Activated T-cell treated with anti-CD3 and anti-CD28 coated beads, Interleukin-2, amount 50 U/mL, for 4 hours (primary cell): ENCODE data around the gene DCPS. TPM values are rescaled to one million over a fixed set of nuclear protein-coding genes. Genes with fewer than 3 reads are reported as not detected.
A peak's percentile ranks its signal among the peaks of the same experiment; 100 is the strongest.
"Not testable (repeated sequence)": the region's sequence is repeated elsewhere in the genome, so short reads cannot be mapped to it uniquely, and the experiment has no call there.

ENCODE experiments used
- ATAC-seq, 2 donors: fragments of 200-7000 bp; cut with Tn5 transposase; one replicate each; pipeline ENCODE4 v1.10.0; 2021
- DNase-seq: peaks from one replicate; pipeline ENCODE4 v3.0.0-alpha.2; 2020
- H3K27me3 Mint-ChIP-seq: one replicate; pipeline ENCODE4 v1.8.0; 2021; ENCODE audit warnings: low read depth, mixed read lengths
- H3K36me3 Mint-ChIP-seq: one replicate; pipeline ENCODE4 v1.8.0; 2022; ENCODE audit warnings: mixed read lengths; ENCODE audit not compliant: insufficient read depth
- H3K4me1 Mint-ChIP-seq: one replicate; pipeline ENCODE4 v1.8.0; 2021; ENCODE audit warnings: low read depth, mixed read lengths
- H3K4me3 Mint-ChIP-seq: one replicate; pipeline ENCODE4 v1.8.0; 2021; ENCODE audit warnings: mild to moderate bottlenecking, moderate library complexity, mixed read lengths
- H3K9me3 Mint-ChIP-seq: one replicate; pipeline ENCODE4 v1.8.0; 2021; ENCODE audit warnings: mixed read lengths
- total RNA-seq, 3 donors: library from RNA; stranded (reverse); gene quantifications; one replicate each; pipeline ENCODE4 v1.2.1, GENCODE V29; 2021

Gene DCPS, protein sequence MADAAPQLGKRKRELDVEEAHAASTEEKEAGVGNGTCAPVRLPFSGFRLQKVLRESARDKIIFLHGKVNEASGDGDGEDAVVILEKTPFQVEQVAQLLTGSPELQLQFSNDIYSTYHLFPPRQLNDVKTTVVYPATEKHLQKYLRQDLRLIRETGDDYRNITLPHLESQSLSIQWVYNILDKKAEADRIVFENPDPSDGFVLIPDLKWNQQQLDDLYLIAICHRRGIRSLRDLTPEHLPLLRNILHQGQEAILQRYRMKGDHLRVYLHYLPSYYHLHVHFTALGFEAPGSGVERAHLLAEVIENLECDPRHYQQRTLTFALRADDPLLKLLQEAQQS
- 10 to 100 TPM; 31.4 to 37.6 (median 37.5) TPM for total RNA-seq

DNA sequence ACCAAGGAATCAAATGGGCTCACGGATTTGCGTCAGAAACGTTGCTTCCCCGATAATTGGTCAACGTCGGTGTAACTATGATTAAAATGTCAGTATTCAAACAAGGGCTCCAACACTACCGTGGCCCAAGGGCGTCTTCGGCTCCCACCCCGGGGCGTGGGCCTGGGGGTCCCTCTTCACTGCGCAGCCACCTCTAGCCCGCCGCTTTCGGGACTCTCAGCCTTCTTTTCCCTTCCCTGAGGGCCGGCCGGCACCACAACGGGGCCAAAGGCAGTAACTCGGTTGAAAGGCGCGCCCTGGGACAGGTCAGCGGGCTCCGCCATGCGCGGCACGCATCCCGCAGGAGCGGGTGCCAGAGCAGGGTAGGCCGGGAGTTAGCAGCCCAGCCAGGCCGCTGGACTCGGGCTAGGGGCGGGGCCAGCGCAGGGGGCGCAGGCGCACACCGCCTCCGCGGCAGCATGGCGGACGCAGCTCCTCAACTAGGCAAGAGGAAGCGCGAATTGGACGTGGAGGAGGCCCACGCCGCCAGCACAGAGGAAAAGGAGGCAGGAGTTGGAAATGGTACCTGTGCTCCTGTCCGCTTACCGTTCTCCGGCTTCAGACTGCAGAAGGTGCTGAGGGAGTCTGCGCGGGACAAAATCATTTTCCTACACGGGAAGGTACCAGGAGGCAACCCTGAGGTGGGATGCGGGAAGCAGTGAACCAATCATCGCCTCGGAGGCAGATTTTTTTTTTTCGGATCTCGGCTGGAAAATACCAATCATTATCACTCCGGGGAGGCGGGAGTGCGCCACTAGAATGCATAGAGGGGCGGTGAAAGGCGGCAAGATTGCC lies at the start of gene DCPS:
DCPS (plus strand) TSS at position 438 of the 834 bp plus-strand sequence; CDS start at position 459, 21 bp downstream.
- Mint-ChIP-seq H3K4me3 (peak within 1 kb of the TSS; percentile 94), H3K4me1 (peaks cover 34% of the 10 kb centered on the region), H3K9me3 (no peaks in the 10 kb centered on the region), H3K36me3 (peaks cover 10% of the 10 kb centered on the region), H3K27me3 (no peaks in the 10 kb centered on the region)
- DNase-seq (peak; percentile 80), ATAC-seq (peak; percentile 95 to 97)

DNA sequence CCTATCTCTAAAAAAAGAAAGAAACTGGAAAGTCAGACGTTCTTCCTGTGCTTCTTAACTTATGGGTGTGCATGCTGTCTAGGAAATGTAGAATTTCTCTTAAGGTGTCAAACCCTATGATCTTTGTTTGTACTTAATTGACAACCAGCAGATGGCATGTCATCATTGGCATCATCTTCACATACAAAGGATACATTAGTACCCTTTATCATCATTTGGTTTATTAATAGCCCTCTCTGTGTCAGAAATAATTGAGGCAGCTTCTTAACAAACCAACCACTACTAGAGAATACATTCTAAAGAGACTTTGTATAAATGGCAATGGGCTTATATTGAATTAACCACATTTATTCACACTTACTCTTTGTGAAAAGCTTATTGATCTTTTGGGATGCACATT lies 49.0 kb upstream of the DCPS start:
- ATAC-seq, result no peak
- H3K4me3 Mint-ChIP-seq, result no peak overlapping the region
- no peaks in the 10 kb centered on the region for H3K27me3 Mint-ChIP-seq
- no peaks in the 10 kb centered on the region for H3K4me1 Mint-ChIP-seq
- H3K9me3 Mint-ChIP-seq, result no peaks in the 10 kb centered on the region
- H3K36me3 Mint-ChIP-seq, result peaks cover 14% of the 10 kb centered on the region
- DNase-seq, result no peak

DNA sequence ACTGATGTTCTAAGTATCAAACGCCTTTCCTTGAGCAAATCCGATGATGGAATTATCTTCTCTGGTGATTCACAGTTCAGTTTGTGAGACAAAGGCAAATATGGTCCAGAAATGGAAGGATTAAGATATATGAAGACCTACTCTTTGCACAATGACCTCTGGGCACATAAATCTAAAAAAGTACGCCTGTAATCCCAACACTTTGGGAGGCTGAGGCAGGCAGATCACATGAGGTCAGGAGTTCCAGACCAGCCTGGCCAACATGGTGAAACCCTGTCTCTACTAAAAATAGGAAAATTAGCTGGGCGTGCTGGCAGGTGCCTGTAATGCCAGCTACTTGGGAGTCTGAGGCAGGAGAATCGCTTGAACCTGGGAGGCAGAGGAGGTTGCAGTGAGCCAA lies 48.4 kb upstream of the DCPS start:
- H3K27me3 Mint-ChIP-seq, H3K9me3 Mint-ChIP-seq, ATAC-seq, H3K4me1 Mint-ChIP-seq, DNase-seq, H3K4me3 Mint-ChIP-seq: not testable (repeated sequence)
- peaks cover 14% of the 10 kb centered on the region for H3K36me3 Mint-ChIP-seq

DNA sequence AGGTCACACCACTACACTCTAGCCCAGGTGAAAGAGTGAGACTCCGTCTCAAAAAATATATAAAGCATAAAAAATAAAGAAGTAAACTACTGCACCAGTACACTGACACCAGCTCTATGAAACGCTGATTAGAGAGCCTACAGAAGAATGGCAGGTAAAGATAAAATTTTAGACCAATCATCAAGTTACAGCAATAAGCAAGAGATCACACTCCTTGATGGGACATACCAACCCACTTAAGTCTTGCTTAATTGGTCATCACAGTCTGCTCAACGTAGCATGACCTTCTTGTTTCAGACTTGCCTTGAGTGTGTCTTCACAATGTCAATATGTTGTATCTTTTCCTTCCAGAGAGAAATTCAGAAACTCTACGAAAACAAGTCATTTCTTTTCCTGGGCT lies 47.6 kb upstream of the DCPS start:
- H3K9me3 Mint-ChIP-seq, result no peaks in the 10 kb centered on the region
- ATAC-seq (no peak), DNase-seq (no peak)
- H3K36me3 Mint-ChIP-seq, result peaks cover 17% of the 10 kb centered on the region
- H3K4me1 Mint-ChIP-seq, result no peaks in the 10 kb centered on the region
- H3K27me3 Mint-ChIP-seq, result no peaks in the 10 kb centered on the region
- no peak overlapping the region for H3K4me3 Mint-ChIP-seq

DNA sequence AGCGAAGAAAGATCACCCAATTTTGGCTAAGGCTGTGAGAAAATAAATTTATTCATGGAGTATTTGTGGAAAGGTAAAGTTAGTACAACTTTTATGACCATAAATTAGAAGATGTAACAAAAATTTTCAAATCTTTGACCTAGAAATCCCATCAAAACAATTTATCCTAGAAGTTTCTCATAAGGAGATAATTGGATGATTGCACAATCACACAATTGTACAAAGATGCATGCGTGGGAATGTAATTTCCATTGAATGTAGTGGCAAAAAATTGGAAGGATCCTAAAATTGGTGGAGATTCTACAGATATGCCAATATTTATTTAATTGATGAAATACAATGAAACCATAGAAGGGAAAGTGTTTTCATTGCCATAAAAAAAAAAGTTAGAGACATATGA lies 46.7 kb upstream of the DCPS start:
- peaks cover 18% of the 10 kb centered on the region for H3K36me3 Mint-ChIP-seq
- DNase-seq, result no peak
- H3K4me3 Mint-ChIP-seq, result no peak overlapping the region
- no peaks in the 10 kb centered on the region for H3K27me3 Mint-ChIP-seq
- H3K9me3 Mint-ChIP-seq, result no peaks in the 10 kb centered on the region
- H3K4me1 Mint-ChIP-seq, result no peaks in the 10 kb centered on the region
- ATAC-seq, result no peak

DNA sequence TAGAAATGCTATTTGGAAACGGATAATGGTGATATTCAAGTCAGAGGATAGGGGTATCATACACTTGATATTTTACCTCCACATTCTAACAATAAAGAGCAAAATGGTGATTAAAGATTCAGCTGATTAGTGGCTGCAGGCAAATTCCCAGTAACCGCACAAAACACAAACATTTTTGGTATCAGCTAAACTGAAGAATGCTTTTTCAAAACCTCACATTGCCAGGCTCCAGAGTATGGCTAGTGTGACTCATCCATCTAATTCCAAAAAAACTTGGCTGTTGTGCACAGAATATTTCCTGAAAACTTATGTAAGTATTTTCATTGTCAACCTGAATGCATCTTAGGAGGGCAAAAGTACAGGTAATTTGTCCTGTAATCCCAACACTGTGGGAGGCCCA lies 46.1 kb upstream of the DCPS start:
- Mint-ChIP-seq H3K4me3 (no peak overlapping the region), H3K4me1 (no peaks in the 10 kb centered on the region), H3K36me3 (peaks cover 18% of the 10 kb centered on the region), H3K9me3 (no peaks in the 10 kb centered on the region), H3K27me3 (no peaks in the 10 kb centered on the region)
- ATAC-seq (no peak), DNase-seq (no peak)

DNA sequence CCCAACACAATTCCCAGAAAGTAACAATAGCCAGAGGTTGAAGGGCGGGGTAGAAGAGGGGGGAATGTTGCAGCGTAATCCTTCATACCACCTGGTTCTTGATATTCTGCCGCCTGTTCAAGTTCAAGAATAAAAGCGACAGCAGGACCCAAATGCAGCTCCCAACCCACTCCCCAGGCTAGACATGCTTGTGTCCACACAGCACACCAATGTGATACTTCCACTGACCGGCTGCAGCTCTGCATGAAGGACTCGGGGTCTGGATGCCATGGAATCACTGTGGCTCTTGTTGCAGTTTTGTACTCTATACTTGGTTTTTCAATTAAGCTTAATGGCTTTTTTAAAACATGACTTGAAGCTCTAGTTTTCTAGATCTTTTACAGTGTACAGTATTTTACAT lies 41.6 kb upstream of the DCPS start:
- Mint-ChIP-seq H3K4me3 (no peak overlapping the region), H3K4me1 (peaks cover 15% of the 10 kb centered on the region), H3K9me3 (no peaks in the 10 kb centered on the region), H3K27me3 (no peaks in the 10 kb centered on the region), H3K36me3 (peaks cover 53% of the 10 kb centered on the region)
- no peak for DNase-seq
- ATAC-seq, result no peak

DNA sequence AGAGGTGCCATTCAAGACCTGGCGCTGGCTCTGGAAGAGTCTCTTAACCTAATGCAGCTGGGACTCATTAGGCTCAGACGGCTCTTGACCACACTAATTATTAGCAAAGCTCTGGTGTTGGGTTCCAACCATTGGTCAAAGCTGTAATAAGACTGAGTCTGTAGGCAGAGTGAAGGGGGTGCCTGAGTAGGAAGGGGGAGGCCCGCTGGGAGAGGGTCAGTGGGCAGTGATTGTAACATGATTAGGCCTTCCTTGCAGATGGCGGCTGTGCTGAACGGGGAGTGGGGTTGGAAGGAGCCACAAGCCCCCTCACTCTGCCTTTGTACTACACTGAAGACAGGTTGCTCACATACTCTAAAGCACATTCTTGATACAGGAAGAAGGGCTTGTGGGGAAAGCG lies 40.4 kb upstream of the DCPS start:
- Mint-ChIP-seq H3K9me3 (no peaks in the 10 kb centered on the region), H3K27me3 (no peaks in the 10 kb centered on the region), H3K36me3 (peaks cover 57% of the 10 kb centered on the region), H3K4me3 (no peak overlapping the region), H3K4me1 (peaks cover 24% of the 10 kb centered on the region)
- ATAC-seq, result no peak
- no peak for DNase-seq

DNA sequence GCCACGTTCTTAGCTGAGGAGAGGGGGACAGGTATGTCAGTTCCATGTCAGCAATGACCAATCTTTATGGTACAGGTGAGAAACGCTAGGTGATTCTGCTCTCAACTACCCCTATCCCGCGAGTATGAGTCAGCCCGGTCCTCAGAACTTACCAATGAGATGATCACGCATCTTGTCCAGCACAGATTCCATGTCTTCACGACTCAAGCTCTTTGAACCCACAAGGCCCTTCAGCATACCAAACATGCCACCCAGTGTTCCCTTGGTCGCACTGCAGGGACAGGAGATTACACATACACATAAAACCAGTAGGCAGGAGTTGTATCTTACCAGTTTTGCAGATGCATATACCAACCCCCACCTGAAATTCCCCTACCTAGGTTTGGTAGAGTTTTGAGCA lies 38.0 kb upstream of the DCPS start:
- DNase-seq (no peak), ATAC-seq (no peak)
- no peaks in the 10 kb centered on the region for H3K27me3 Mint-ChIP-seq
- peaks cover 35% of the 10 kb centered on the region for H3K4me1 Mint-ChIP-seq
- no peaks in the 10 kb centered on the region for H3K9me3 Mint-ChIP-seq
- peaks cover 54% of the 10 kb centered on the region for H3K36me3 Mint-ChIP-seq
- no peak overlapping the region for H3K4me3 Mint-ChIP-seq

DNA sequence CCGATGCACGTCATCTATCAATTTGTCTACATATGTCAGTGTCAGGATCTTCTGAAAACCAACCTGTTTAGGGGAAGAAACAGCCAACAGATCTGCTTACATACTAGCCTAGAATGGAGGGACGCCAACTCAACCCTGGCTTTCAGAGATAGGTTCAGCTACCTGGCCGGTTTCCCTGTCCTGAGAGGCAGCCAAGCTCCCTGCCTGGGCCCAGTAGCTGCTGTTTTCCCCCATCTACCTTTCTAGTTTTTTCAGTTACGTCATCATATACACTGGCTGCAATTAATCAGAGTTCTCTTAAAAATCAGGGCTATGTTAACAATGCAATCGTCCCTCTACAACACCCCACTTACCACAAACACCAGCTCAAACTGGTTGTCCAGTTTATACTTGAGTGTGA lies 36.2 kb upstream of the DCPS start:
- H3K36me3 Mint-ChIP-seq, result peaks cover 47% of the 10 kb centered on the region
- ATAC-seq, result no peak
- H3K4me3 Mint-ChIP-seq, result peak overlapping the region; percentile 99

DNA sequence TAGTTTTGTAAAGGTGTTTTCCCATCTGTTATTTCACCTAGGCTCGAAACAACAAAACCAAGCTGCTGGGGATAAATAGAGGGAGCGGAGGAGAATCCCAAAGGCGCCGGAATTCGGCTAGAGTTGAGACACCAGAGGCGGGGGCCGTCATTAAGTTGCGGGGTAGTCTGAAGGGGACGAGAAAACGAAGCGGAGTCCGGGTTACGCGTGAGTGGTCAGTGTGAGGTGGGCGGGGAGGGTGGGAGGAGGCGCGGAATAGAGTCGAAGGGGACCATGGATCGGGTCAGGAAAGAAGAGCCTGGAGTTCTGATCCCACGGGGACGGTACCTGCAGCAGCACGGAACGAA lies 35.5 kb upstream of the DCPS start:
- H3K4me3 Mint-ChIP-seq, result peak overlapping the region; percentile 99

More for the DNA sequence above, 36.2 kb upstream of the DCPS start:
- peaks cover 38% of the 10 kb centered on the region for H3K4me1 Mint-ChIP-seq
- DNase-seq, result no peak
- H3K9me3 Mint-ChIP-seq, result no peaks in the 10 kb centered on the region
- H3K27me3 Mint-ChIP-seq, result no peaks in the 10 kb centered on the region

DNA sequence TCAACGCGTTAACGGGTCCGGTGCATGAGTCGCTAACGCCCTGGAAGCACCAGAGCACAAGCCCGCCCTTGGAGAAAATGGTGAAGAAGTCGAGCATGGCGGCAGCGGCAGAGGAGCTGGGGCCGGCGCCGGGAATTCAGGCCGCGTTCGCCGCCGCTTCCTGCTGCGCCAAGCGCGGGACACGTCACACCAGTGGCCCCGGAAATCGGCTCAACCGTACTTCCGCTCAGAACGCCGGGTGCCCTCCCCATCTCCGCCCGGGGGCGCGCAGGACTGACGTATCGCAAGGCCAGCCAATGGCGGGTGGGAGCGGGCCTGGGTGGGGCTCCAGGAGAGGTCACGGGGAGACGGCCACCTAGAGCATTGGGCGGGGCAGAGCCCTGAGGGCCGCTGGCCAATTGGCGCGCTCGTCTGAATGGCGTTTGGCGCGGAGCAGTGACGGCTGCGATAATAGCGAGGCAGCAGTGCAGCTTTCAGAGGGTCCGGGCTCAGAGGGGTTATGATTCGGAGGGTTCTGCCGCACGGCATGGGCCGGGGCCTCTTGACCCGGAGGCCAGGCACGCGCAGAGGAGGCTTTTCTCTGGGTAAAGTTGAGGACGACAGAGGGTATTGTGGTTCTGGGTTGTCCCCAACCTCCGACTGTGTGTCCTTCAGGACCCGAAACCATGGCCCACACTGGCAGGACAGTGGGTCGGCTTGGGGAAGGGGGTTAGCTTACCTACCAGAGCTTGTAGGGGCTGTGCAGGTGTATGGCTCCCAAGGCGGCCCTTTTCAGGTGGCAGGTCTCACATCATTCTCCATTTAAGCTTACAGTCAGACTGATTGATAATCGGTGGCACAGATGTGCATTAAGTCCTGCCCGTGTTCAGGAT lies 34.9 kb upstream of the DCPS start, which contains the start of the genes FOXRED1 and SRPRA:
FOXRED1 (plus strand) TSS at position 447 of the 872 bp plus-strand sequence; CDS start at position 500, 53 bp downstream.
SRPRA (minus strand) TSS at position 188 of the 872 bp plus-strand sequence; CDS start at position 97, 91 bp downstream.
- Mint-ChIP-seq H3K4me3 (peak within 1 kb of the TSS; percentile 99), H3K9me3 (no peaks in the 10 kb centered on the region), H3K4me1 (peaks cover 38% of the 10 kb centered on the region), H3K27me3 (no peaks in the 10 kb centered on the region), H3K36me3 (peaks cover 40% of the 10 kb centered on the region)
- DNase-seq, result peak; percentile 100
- ATAC-seq, result peak; percentile 99

More for the DNA sequence above, 35.5 kb upstream of the DCPS start:
- Mint-ChIP-seq H3K36me3 (peaks cover 45% of the 10 kb centered on the region), H3K4me1 (peaks cover 38% of the 10 kb centered on the region), H3K9me3 (no peaks in the 10 kb centered on the region), H3K27me3 (no peaks in the 10 kb centered on the region)
- ATAC-seq, result peak; percentile 0 to 1
- no peak for DNase-seq

DNA sequence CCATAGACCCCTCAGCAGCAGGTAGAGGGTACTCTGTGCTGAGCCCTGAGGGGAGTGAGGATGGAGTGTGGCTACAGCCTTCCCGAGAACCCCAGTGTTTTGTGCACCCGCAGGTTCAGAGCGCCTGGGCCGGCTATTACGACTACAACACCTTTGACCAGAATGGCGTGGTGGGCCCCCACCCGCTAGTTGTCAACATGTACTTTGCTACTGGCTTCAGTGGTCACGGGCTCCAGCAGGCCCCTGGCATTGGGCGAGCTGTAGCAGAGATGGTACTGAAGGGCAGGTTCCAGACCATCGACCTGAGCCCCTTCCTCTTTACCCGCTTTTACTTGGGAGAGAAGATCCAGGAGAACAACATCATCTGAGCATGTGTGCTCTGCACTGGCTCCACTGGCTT lies 26.5 kb upstream of the DCPS start:
- H3K9me3 Mint-ChIP-seq, result no peaks in the 10 kb centered on the region
- DNase-seq (no peak), ATAC-seq (no peak)
- peaks cover 19% of the 10 kb centered on the region for H3K4me1 Mint-ChIP-seq
- peaks cover 14% of the 10 kb centered on the region for H3K36me3 Mint-ChIP-seq
- no peaks in the 10 kb centered on the region for H3K27me3 Mint-ChIP-seq
- no peak overlapping the region for H3K4me3 Mint-ChIP-seq

DNA sequence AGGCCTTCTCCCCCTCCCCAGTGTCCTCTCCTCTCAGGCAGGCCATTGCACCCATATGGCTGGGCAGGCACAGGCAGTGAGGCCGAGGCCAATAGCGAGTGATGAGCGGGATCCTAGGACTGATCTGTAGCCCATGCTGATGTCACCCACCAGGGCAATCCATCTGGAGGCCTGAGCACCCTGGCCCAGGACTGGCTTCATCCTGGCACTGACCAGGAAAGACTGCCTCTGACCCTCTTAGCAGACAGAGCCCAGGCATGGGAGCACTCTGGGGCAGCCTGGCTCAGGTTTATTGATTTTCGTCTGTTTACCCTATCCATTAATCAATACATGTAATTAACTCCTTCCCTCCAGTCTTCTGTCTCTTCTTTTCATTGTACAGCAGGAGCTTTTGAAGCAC lies 26.1 kb upstream of the DCPS start:
- Mint-ChIP-seq H3K4me1 (peaks cover 22% of the 10 kb centered on the region), H3K36me3 (peaks cover 14% of the 10 kb centered on the region), H3K4me3 (no peak overlapping the region), H3K9me3 (no peaks in the 10 kb centered on the region), H3K27me3 (no peaks in the 10 kb centered on the region)
- DNase-seq (no peak), ATAC-seq (no peak)
